Pancreas (tissue), 10 donors: ENCODE data around the gene TMEM145. TPM values are rescaled to one million over a fixed set of nuclear protein-coding genes. Genes with fewer than 3 reads are reported as not detected.

Source experiments
- ATAC-seq, 4 donors: fragments of 200-7000 bp; cut with Tn5 transposase; one replicate each; pipeline versions ENCODE4 v1.8.0 to v1.9.1; 2020; ENCODE audit warnings: mild to moderate bottlenecking in 4 of 4, moderate library complexity in 4 of 4
- DNase-seq, 6 donors: peaks; one replicate each; pipeline ENCODE4 v3.0.0-alpha.2; 2020
- FAIRE-seq: peaks from 2 replicates; lab custom pipeline; 2012; peaks lifted over from hg19 to GRCh38; lab: Jason Lieb, UNC
- H3K27ac ChIP-seq, 4 donors: fragments of 200-600 bp; sonication (generic); 1 replicate in 3 of 4; 2 replicates in 1 of 4; pipeline versions ENCODE4 v1.5.0 to v1.8.0; 2020
- H3K27me3 ChIP-seq, 4 donors: fragments of 200-600 bp; one replicate each; pipeline ENCODE4 v1.8.0; 2021
- H3K36me3 ChIP-seq, 3 donors: fragments of 200-600 bp; sonication (generic) in 1 of 3; one replicate each; pipeline versions ENCODE4 v1.5.0 to v1.8.0; 2020 to 2021
- H3K4me1 ChIP-seq, 3 donors: fragments of 200-600 bp; one replicate each; pipeline ENCODE4 v1.8.0; 2021
- H3K4me3 ChIP-seq, 4 donors: fragments of 200-600 bp; sonication (generic) in 2 of 4; one replicate each; pipeline versions ENCODE4 v1.5.0 to v1.8.0; 2020 to 2021
- H3K9me3 ChIP-seq, 4 donors: fragments of 200-600 bp; one replicate each; pipeline ENCODE4 v1.8.0; 2021
- WGBS, 2 donors: extraction: QIAGEN DNeasy Blood & Tissue Kit; methylation state at CpG; one replicate each; pipeline ENCODE4 v1.1.7; 2013; 5-methylcytosine and 5-hydroxymethylcytosine counted together
- intact Hi-C, 3 donors: fragments of 100-400 bp; cut with DNase I; formaldehyde crosslinking; loops; one replicate each; pipeline versions ENCODE4 v1.11.1 to v1.14.2; 2022
- polyA plus RNA-seq, 2 donors: library from polyadenylated mRNA; stranded (reverse); fragments of 200-250 nt; gene quantifications; one replicate each; pipeline ENCODE4 v1.2.3, GENCODE V29; 2013
- total RNA-seq, 6 donors: library from RNA; stranded (reverse); fragmentation: NEBNext Ultra II Directional in 4 of 6; extraction: Animal tissue kit (Norgen Biotek cat#: 25700) in 4 of 6; gene quantifications; one replicate each; pipeline versions ENCODE4 v1.2.1 to v1.2.4, GENCODE V29; 2021 to 2023
- TF ChIP-seq, protein P1 (sequence below), 4 donors: fragments of 200-600 bp; sonication (generic) in 3 of 4; IDR thresholded peaks; one replicate each; pipeline versions ENCODE4 v1.5.0 to v1.8.0; 2021; ENCODE audit warnings: antibody characterized with exemption in 4 of 4
- donor health status: healthy with polysubstance abuse.
- donor health status: DM: no; HTN: no; CAD: no; lungs with moderate emphysema.
- donor health status: DM: no; HTN: no; CAD: no.
- donor health status: control.
- donor health status: control.
- donor health status: Bipolar disorder and iron deficiency.
- donor health status: DM: yes; HTN: yes; CAD: no.
- donor health status: DM: no; HTN: no; CAD: no.
- donor health status: DM: no; HTN: no; CAD: no.
- donor health status: DM: yes; HTN: yes; CAD: no.

Gene TMEM145
- total and polyA plus RNA-seq, 8 donors = 0.46 to 8.2 (median 1.0) TPM

- H3K9me3 ChIP-seq = no peaks in the 10 kb centered on the region
- TF ChIP-seq, protein P1, sequence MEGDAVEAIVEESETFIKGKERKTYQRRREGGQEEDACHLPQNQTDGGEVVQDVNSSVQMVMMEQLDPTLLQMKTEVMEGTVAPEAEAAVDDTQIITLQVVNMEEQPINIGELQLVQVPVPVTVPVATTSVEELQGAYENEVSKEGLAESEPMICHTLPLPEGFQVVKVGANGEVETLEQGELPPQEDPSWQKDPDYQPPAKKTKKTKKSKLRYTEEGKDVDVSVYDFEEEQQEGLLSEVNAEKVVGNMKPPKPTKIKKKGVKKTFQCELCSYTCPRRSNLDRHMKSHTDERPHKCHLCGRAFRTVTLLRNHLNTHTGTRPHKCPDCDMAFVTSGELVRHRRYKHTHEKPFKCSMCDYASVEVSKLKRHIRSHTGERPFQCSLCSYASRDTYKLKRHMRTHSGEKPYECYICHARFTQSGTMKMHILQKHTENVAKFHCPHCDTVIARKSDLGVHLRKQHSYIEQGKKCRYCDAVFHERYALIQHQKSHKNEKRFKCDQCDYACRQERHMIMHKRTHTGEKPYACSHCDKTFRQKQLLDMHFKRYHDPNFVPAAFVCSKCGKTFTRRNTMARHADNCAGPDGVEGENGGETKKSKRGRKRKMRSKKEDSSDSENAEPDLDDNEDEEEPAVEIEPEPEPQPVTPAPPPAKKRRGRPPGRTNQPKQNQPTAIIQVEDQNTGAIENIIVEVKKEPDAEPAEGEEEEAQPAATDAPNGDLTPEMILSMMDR (IDR thresholded peaks at IDR 0.05) = no peak
- no peaks in the 10 kb centered on the region for H3K4me1 ChIP-seq
- WGBS, 2 donors = 93 to 96% methylated on average over 4 of the region's 4 CpGs
- H3K27ac ChIP-seq = no peak overlapping the region
- H3K36me3 ChIP-seq = peaks cover 0 to 11% (median 0%) of the 10 kb centered on the region in 3 donors
- DNase-seq (no peak), FAIRE-seq (no peak), ATAC-seq (no peak)
- no peaks in the 10 kb centered on the region for H3K27me3 ChIP-seq
- intact Hi-C loops = no loop called here
- no peak overlapping the region for H3K4me3 ChIP-seq
Measured at GRCh38 chr19:42367929-42368328, 54.8 kb downstream of the TMEM145 start.

- intact Hi-C loops = no loop called here
- TF ChIP-seq, protein P1 (IDR thresholded peaks at IDR 0.05) = no peak
- Histone ChIP-seq H3K4me3 (no peak overlapping the region), H3K27ac (no peak overlapping the region), H3K9me3 (no peaks in the 10 kb centered on the region), H3K4me1 (no peaks in the 10 kb centered on the region), H3K36me3 (peaks cover 0 to 7% (median 0%) of the 10 kb centered on the region in 3 donors), H3K27me3 (no peaks in the 10 kb centered on the region)
- FAIRE-seq (no peak), ATAC-seq (no peak), DNase-seq (no peak)
- WGBS, 2 donors = 93 to 96% methylated on average over 11 of the region's 11 CpGs
Measured at GRCh38 chr19:42368360-42368759, 55.3 kb downstream of the TMEM145 start.

- no peak overlapping the region for H3K4me3 ChIP-seq
- no peak for DNase-seq
- no peaks in the 10 kb centered on the region for H3K27me3 ChIP-seq
- FAIRE-seq = no peak
- intact Hi-C loops = no loop called here
- H3K27ac ChIP-seq = no peak overlapping the region
- 89 to 93% methylated on average over 15 of the region's 15 CpGs for WGBS, 2 donors
- no peaks in the 10 kb centered on the region for H3K9me3 ChIP-seq
- H3K36me3 ChIP-seq = peaks cover 0 to 3% (median 0%) of the 10 kb centered on the region in 3 donors
- TF ChIP-seq, protein P1 (IDR thresholded peaks at IDR 0.05) = no peak
- no peaks in the 10 kb centered on the region for H3K4me1 ChIP-seq
- ATAC-seq = no peak
Measured at GRCh38 chr19:42368765-42369164, 55.7 kb downstream of the TMEM145 start.

GRCh38 chr19:42369433-42370067, 56.4 kb downstream of the TMEM145 start:
- no peak overlapping the region for H3K4me3 ChIP-seq
- intact Hi-C loops = no loop called here
- ATAC-seq (no peak), DNase-seq (no peak), FAIRE-seq (no peak)
- WGBS, 2 donors = 92% methylated on average over 27 of the region's 27 CpGs
- TF ChIP-seq, protein P1 (IDR thresholded peaks at IDR 0.05) = no peak
- H3K4me1 ChIP-seq = no peaks in the 10 kb centered on the region
- no peak overlapping the region for H3K27ac ChIP-seq
- H3K27me3 ChIP-seq = no peaks in the 10 kb centered on the region
- H3K36me3 ChIP-seq = no peaks in the 10 kb centered on the region
- H3K9me3 ChIP-seq = no peaks in the 10 kb centered on the region

GRCh38 chr19:42370068-42370520, 57.0 kb downstream of the TMEM145 start:
- no peaks in the 10 kb centered on the region for H3K4me1 ChIP-seq
- ATAC-seq (no peak), DNase-seq (no peak), FAIRE-seq (no peak)
- TF ChIP-seq, protein P1 (IDR thresholded peaks at IDR 0.05) = no peak
- intact Hi-C loops = no loop called here
- no peak overlapping the region for H3K4me3 ChIP-seq
- WGBS, 2 donors = 82 to 85% methylated on average over 9 of the region's 9 CpGs
- H3K36me3 ChIP-seq = no peaks in the 10 kb centered on the region
- H3K27ac ChIP-seq = no peak overlapping the region
- no peaks in the 10 kb centered on the region for H3K9me3 ChIP-seq
- no peaks in the 10 kb centered on the region for H3K27me3 ChIP-seq
